Measurements from ENCODE around the gene ABT1. TPM values are rescaled to one million over a fixed set of nuclear protein-coding genes. Genes with fewer than 3 reads are reported as not detected.

Gene ABT1
- total and polyA plus RNA-seq, 2 donors (not counting 1 experiment from before 2014, with no cell fraction given): 8.3 to 13.4 TPM

DNA sequence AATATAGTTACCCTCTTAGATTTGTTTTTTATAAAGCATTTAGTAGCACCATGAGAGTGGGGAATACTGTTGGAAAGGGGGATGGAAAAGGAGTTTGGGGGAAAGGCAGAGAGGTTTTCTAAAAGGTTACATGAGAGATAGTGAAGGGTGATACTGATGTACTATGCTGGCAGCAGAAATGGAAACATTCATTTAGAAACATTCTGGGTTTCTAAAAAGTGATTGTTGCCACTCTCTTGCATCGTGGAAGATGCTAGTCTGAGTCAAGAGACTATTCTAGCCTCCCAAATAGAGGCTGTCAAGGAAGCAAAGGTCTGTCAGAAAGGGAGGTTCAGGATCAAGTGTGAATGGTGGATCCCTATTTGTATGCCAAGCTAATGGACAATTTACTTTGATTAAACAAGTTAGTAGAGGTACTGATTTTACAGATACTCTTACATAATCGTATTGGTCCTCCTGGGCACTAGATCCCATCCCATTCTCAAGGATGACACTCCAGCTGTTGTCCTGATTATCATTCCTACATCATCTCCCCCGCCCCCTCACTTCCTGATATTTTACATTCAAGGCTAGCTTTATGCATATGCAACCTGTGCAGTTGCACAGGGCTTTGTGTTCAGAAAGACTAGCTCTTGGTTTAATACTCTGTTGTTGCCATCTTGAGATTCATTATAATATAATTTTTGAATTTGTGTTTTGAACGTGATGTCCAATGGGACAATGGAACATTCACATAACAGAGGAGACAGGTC, 15.4 kb upstream of the ABT1 start:
- Histone ChIP-seq H3K9me3 (ENCODE audit: control insufficient read depth, insufficient read depth, low read depth, low read length) (no peaks in the 10 kb centered on the region), H3K4me2 (ENCODE audit: extremely low read depth, insufficient read depth, low read length) (no peak overlapping the region), H3K4me1 (ENCODE audit: control insufficient read depth, extremely low read depth, insufficient read depth, low read length) (no peaks in the 10 kb centered on the region), H3K27ac (ENCODE audit: insufficient read depth, low read length) (no peak overlapping the region), H3K79me2 (ENCODE audit: control insufficient read depth, insufficient read depth, low read length) (no peaks in the 10 kb centered on the region), H3K27me3 (ENCODE audit: control insufficient read depth, insufficient read depth, low read length) (peaks cover 4% of the 10 kb centered on the region), H3K9ac (ENCODE audit: insufficient read depth, low read length) (no peak overlapping the region), H3K4me3 (replicated peaks in 1 of 4; ENCODE audit: control extremely low read depth in 1 of 4, insufficient read depth in 1 of 4, low read depth in 3 of 4, low read length in 4 of 4) (no peak overlapping the region), H4K20me1 (ENCODE audit: control insufficient read depth, extremely low read depth, insufficient read depth, low read length) (no peaks in the 10 kb centered on the region), H2AFZ (ENCODE audit: low read length) (no peak overlapping the region), H3K36me3 (ENCODE audit: control insufficient read depth, insufficient read depth, low read length) (no peaks in the 10 kb centered on the region)
- TF ChIP-seq EZH2 (IDR thresholded peaks at IDR 0.05; ENCODE audit: low read length, missing control alignments) (no peak), CTCF (conservative IDR thresholded peaks at IDR 0.05 in 1 of 2, IDR thresholded peaks at IDR 0.05 in 1 of 2; ENCODE audit: low read depth in 1 of 2, low read length in 2 of 2) (no peak)
- no peak for DNase-seq (ENCODE audit: low read depth in 2 of 2)

- Histone ChIP-seq H3K27ac (ENCODE audit: insufficient read depth, low read length) (no peak overlapping the region), H4K20me1 (ENCODE audit: control insufficient read depth, extremely low read depth, insufficient read depth, low read length) (no peaks in the 10 kb centered on the region)
- TF ChIP-seq CTCF (conservative IDR thresholded peaks at IDR 0.05 in 1 of 2, IDR thresholded peaks at IDR 0.05 in 1 of 2; ENCODE audit: low read depth in 1 of 2, low read length in 2 of 2) (no peak), EZH2 (IDR thresholded peaks at IDR 0.05; ENCODE audit: low read length, missing control alignments) (no peak)
Observed at GRCh38 chr6:26588965-26589364, 7.8 kb upstream of the ABT1 start.

GRCh38 chr6:26592649-26593048, 4.1 kb upstream of the ABT1 start:
- H3K4me1 ChIP-seq (ENCODE audit: control insufficient read depth, extremely low read depth, insufficient read depth, low read length): peaks cover 2% of the 10 kb centered on the region
- no peaks in the 10 kb centered on the region for H3K27me3 ChIP-seq (ENCODE audit: control insufficient read depth, insufficient read depth, low read length)
- no peaks in the 10 kb centered on the region for H3K9me3 ChIP-seq (ENCODE audit: control insufficient read depth, insufficient read depth, low read depth, low read length)
- no peak overlapping the region for H3K9ac ChIP-seq (ENCODE audit: insufficient read depth, low read length)
- TF ChIP-seq CTCF (conservative IDR thresholded peaks at IDR 0.05 in 1 of 2, IDR thresholded peaks at IDR 0.05 in 1 of 2; ENCODE audit: low read depth in 1 of 2, low read length in 2 of 2): no peak
- TF ChIP-seq EZH2 (IDR thresholded peaks at IDR 0.05; ENCODE audit: low read length, missing control alignments): no peak
- H2AFZ ChIP-seq (ENCODE audit: low read length): no peak overlapping the region
- no peak overlapping the region for H3K4me3 ChIP-seq (replicated peaks in 1 of 4; ENCODE audit: control extremely low read depth in 1 of 4, insufficient read depth in 1 of 4, low read depth in 3 of 4, low read length in 4 of 4)
- H3K79me2 ChIP-seq (ENCODE audit: control insufficient read depth, insufficient read depth, low read length): peaks cover 8% of the 10 kb centered on the region
- H3K27ac ChIP-seq (ENCODE audit: insufficient read depth, low read length): no peak overlapping the region
- no peak for DNase-seq (ENCODE audit: low read depth in 2 of 2)
- no peaks in the 10 kb centered on the region for H3K36me3 ChIP-seq (ENCODE audit: control insufficient read depth, insufficient read depth, low read length)
- no peaks in the 10 kb centered on the region for H4K20me1 ChIP-seq (ENCODE audit: control insufficient read depth, extremely low read depth, insufficient read depth, low read length)
- no peak overlapping the region for H3K4me2 ChIP-seq (ENCODE audit: extremely low read depth, insufficient read depth, low read length)

More at GRCh38 chr6:26588965-26589364, 7.8 kb upstream of the ABT1 start:
- Histone ChIP-seq H3K9ac (ENCODE audit: insufficient read depth, low read length) (no peak overlapping the region), H3K9me3 (ENCODE audit: control insufficient read depth, insufficient read depth, low read depth, low read length) (no peaks in the 10 kb centered on the region), H3K79me2 (ENCODE audit: control insufficient read depth, insufficient read depth, low read length) (no peaks in the 10 kb centered on the region), H3K4me2 (ENCODE audit: extremely low read depth, insufficient read depth, low read length) (no peak overlapping the region), H3K27me3 (ENCODE audit: control insufficient read depth, insufficient read depth, low read length) (peaks cover 3% of the 10 kb centered on the region), H2AFZ (ENCODE audit: low read length) (no peak overlapping the region), H3K4me1 (ENCODE audit: control insufficient read depth, extremely low read depth, insufficient read depth, low read length) (no peaks in the 10 kb centered on the region), H3K36me3 (ENCODE audit: control insufficient read depth, insufficient read depth, low read length) (no peaks in the 10 kb centered on the region), H3K4me3 (replicated peaks in 1 of 4; ENCODE audit: control extremely low read depth in 1 of 4, insufficient read depth in 1 of 4, low read depth in 3 of 4, low read length in 4 of 4) (no peak overlapping the region)
- no peak for DNase-seq (ENCODE audit: low read depth in 2 of 2)

Measured in fibroblast of lung (primary cell).